ENCODE measurements around the gene ABCB10. TPM values are rescaled to one million over a fixed set of nuclear protein-coding genes. Genes with fewer than 3 reads are reported as not detected.
"Not testable (repeated sequence)": the region's sequence is repeated elsewhere in the genome, so short reads cannot be mapped to it uniquely, and the experiment has no call there.

The ABCB10 gene
- total RNA-seq, 2 donors from 2014 or later, result 10.1 to 14.8 TPM

DNA sequence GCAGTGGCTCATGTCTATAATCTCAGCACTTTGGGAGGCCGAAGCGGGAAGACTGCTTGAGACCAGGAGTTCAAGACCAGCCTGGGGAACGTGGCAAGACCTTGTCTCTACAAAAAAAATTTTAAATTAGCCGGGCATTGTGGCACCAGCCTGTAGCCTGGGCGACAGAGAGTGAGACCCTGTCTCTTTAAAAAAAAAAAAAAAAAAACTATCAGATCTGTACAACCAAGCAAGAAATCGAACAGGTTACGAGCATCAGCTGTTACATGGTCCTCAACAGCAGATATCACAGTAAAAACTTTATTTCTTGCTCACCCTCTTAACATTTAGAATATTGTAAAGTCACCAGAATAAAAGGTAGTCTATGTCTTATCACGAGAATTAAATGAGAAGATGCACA is 51.9 kb downstream of the ABCB10 start:
- DNase-seq, result no peak
- no peak for ATAC-seq
- intact Hi-C loops (cut with DNase I), result loop anchor here in 1 of 2 donors (10.0 kb wide), 1 partner anchor 242 kb away; no protein-coding TSS in a partner anchor

- intact Hi-C loops (cut with DNase I), result no loop called here
- ATAC-seq (no peak), DNase-seq (no peak)
Measured at GRCh38 chr1:229495782-229496181, 62.7 kb downstream of the ABCB10 start.

DNA sequence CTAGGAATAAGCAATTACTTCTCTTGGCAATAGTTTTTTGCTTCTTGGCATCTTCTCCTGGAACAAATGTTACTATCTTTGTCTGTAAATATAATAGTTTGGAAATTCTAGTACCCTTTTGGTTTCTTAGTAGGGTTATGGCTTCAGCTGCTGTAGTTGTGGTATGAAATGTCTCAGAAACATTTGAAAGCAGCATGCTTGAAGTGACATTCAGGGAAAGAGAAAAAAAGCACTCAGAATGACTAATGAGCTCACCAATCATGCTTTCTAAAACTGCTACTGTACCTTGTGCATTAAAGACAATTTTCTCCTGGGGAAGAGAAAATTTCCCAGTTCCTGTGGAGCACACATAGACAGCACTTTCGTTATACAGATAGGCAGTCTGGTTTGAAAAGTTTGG is 71.3 kb downstream of the ABCB10 start:
- intact Hi-C loops (cut with DNase I), result no loop called here
- DNase-seq (no peak), ATAC-seq (no peak)

DNA sequence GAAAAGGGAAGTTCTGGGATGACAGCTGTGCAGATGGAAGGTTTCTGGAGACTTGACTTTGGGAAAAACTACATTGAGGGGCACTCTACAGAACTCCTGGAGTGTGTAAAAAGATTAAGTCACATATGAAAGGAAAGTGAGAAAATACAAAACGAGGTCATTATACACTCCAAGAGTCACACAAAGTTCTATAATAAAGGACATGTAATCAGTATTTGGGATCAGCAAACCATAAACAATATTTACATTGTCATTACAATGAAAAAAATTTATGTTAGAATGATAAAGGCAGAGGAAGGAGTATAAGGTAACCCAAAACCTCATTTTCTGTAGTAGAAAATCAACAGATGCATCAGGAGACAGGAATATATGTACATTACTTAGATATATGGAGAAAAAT is 73.2 kb downstream of the ABCB10 start:
- intact Hi-C loops (cut with DNase I), result no loop called here
- ATAC-seq (no peak), DNase-seq (no peak)

DNA sequence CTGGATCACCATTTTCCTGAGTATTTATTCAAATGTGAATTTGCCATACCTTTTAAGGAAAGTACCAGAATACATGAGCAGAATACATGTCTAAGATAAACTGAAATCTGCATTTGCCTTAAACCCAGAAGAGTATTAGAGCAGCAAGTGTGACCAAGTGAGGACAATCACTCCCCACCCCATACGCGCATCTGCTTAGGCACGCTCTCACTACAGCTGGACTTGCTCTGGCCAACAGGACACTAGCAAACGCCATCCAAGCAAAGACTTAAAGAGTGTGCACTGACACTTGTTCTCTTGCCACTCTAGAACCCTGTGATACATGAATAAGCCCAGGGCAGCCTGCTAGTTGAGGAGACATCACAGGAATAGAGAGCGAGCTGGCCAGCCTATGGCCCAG is 76.0 kb downstream of the ABCB10 start:
- ATAC-seq (no peak), DNase-seq (no peak)
- intact Hi-C loops (cut with DNase I), result loop anchor here (1.0 to 5.0 kb wide), 3 partner anchors 110 to 225 kb away; no protein-coding TSS in a partner anchor

DNA sequence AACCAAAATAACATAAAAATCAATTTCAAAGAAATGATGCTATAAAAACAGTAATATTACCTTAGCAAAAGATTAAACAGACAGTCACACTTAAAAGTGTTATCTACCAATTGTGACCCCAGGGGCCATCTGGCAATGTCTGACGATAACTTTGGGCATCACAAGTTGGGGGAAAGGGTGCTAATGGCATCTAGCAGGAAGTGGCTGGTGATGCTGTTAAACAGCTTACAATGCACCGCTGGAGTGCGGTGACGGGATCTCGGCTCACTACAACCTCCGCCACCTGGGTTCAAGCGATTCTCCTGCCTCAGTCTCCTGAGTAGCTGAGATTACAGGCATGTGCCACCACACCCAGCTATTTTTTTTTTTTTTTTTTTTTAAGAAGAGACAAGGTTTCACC is 78.0 kb downstream of the ABCB10 start:
- ATAC-seq (no peak), DNase-seq (no peak)
- intact Hi-C loops (cut with DNase I), result loop anchor here (5.0 kb wide), 2 partner anchors 108 to 223 kb away; no protein-coding TSS in a partner anchor

- peak; percentile 20 to 42 for ATAC-seq
- intact Hi-C loops (cut with DNase I), result loop anchor here (5.0 kb wide), 2 partner anchors 108 to 223 kb away; no protein-coding TSS in a partner anchor
- no peak for DNase-seq
Measured at GRCh38 chr1:229479660-229480399, 78.7 kb downstream of the ABCB10 start.

DNA sequence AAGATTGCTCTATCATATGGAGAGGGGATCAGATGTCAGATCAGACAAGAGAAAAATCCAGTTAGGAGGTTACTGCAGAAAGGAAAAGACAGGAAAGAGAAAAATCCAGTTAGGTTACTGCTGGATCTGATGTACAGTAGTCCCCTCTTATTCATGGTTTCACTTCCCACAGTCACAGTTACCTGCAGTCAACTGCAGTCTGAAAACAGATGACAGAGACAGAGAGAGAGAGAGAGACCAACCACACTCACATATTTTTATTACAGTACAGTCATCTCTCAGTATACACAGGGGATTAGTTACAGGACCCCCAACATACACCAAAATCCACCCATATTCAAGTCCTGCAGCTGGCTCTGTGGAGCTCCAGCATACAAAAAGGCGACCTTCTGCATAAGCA is 79.7 kb downstream of the ABCB10 start:
- intact Hi-C loops (cut with DNase I), result no loop called here
- DNase-seq, result no peak
- ATAC-seq, result no peak

- DNase-seq; intact Hi-C loops (cut with DNase I): not testable (repeated sequence)
Measured at GRCh38 chr1:229475859-229476258, 82.6 kb downstream of the ABCB10 start.

DNA sequence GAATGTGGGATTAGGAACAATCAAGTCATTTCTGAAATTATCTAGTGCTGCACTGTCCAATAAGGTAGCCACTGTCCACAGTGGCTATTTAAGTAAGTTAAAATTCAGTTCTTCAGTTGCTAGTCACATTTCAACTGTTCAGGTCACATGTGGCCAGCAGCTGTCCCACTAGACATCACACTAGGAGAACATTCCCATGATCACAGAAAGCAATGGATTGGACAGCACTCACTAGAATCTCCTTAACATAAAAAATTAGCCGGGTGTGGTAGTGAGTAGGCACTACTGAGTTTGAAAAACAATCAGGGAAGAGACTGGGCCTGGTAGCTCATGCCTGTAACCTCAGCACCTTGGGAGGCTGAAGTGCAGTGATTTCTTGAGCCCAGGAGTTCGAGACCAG is 84.0 kb downstream of the ABCB10 start:
- intact Hi-C loops (cut with DNase I), result no loop called here
- ATAC-seq, result no peak
- DNase-seq, result no peak

More at GRCh38 chr1:229475859-229476258, 82.6 kb downstream of the ABCB10 start:
- not testable (repeated sequence) for ATAC-seq

DNA sequence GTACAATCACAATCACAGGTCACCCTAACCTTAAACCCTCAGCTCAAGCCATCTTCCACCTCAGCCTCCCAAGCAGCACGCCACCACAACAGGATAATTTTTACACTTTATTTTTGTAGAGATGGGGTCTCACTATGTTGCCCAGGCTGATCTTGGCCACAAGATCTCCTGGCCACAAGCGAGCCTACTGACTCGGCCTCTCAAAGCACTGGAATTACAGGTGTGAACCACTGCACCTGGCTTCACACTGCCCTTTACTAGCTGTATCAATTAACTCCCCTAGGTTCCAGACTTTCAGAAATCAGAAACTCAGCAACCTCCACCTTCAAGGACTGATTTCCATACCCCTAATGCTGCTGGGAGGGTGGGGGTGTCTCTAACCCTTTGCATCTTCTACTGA is 87.3 kb downstream of the ABCB10 start:
- ATAC-seq (no peak), DNase-seq (no peak)
- intact Hi-C loops (cut with DNase I), result no loop called here

GRCh38 chr1:229470406-229471043 is 88.0 kb downstream of the ABCB10 start:
- ATAC-seq (no peak), DNase-seq (no peak)
- intact Hi-C loops (cut with DNase I), result no loop called here

GRCh38 chr1:229466887-229467286 is 91.6 kb downstream of the ABCB10 start:
- intact Hi-C loops (cut with DNase I), result loop anchor here in 1 of 2 donors (10.0 kb wide), 1 partner anchor 102 kb away; no protein-coding TSS in a partner anchor

More at GRCh38 chr1:229466887-229467286, 91.6 kb downstream of the ABCB10 start:
- DNase-seq (no peak), ATAC-seq (no peak)

Other genes with a start within 250 kb of the ABCB10 start
- gene CCSAP, start 215.7 kb downstream of the ABCB10 start, total RNA-seq, result 1 to 10 TPM; 2.6 to 3.7 TPM
- gene ACTA1, start 124.6 kb downstream of the ABCB10 start, total RNA-seq, result 1,000 to 10,000 TPM in 1 of 2 donors, 100 to 1,000 TPM in 1; 508 to 1,063 TPM
- gene NUP133, start 50.4 kb downstream of the ABCB10 start, total RNA-seq, result 10 to 100 TPM; 29.4 to 29.8 TPM
- gene TAF5L, start 67.4 kb upstream of the ABCB10 start, total RNA-seq, result 10 to 100 TPM; 10.8 to 14.7 TPM
- 1 to 10 TPM; 3.6 to 8.4 TPM for gene URB2, start 67.5 kb upstream of the ABCB10 start, total RNA-seq